H1 (cell line): Measurements from ENCODE around the gene ZBED6. TPM values are rescaled to one million over a fixed set of nuclear protein-coding genes. Genes with fewer than 3 reads are reported as not detected.

Experiments
- polyA plus RNA-seq, 7 experiments: library from polyadenylated mRNA; depleted of rRNA in 3 of 7; stranded (reverse) in 5 of 7; unstranded in 2 of 7; fragments of >200 nt in 5 of 7; fragments of 200-250 nt in 2 of 7; gene quantifications; 1 replicate in 5 of 7; 2 replicates in 1 of 7; 4 replicates in 1 of 7; pipeline versions ENCODE4 v1.2.1 to v1.2.3, GENCODE V29; 2011 to 2013; ENCODE audit warnings: missing spikeins in 2 of 7, mixed read lengths in 2 of 7
- small RNA-seq: library from polyadenylated mRNA; stranded (forward); fragments of <200 nt; extraction: miRNeasy Mini kit (QIAGEN cat#:217004); gene quantifications from one replicate; pipeline ENCODE3, GENCODE V24; 2013; ENCODE audit not compliant: insufficient read depth
- total RNA-seq: library from RNA; stranded (reverse); fragmentation: NEBNext Ultra II Directional; extraction: Animal tissue kit (Norgen Biotek cat#: 25700); gene quantifications from 2 replicates; pipeline ENCODE4 v1.2.1, GENCODE V29; 2021

Gene ZBED6
- total and polyA plus RNA-seq, 2 of the 8 experiments (the other 6 are each of a cell fraction or from before 2014, with no cell fraction given), result 1.4 to 25.9 TPM

Small RNAs within 50 kb of the gene (small RNA-seq; reads per million reads assigned to genes)
- 3.3 reads per million, percentile 42 among the genes with 10 or more reads in this experiment for gene ZC3H11A

Other genes starting within 250 kb of the ZBED6 start
- gene ATP2B4, start 168.8 kb upstream of the ZBED6 start, total RNA-seq, result 11.2 and 12.3 TPM in 2 replicates
- gene ATP2B4, start 168.8 kb upstream of the ZBED6 start, polyA plus RNA-seq (2011; rRNA removed), result 12.2 and 17.5 TPM in 2 replicates
- gene LAX1, start 30.4 kb upstream of the ZBED6 start, total RNA-seq, result 0.11 and 0.23 TPM in 2 replicates
- gene LAX1, start 30.4 kb upstream of the ZBED6 start, polyA plus RNA-seq (2011; rRNA removed), result not detected in 2 replicates
- gene ZC3H11A, start within 50 bp of the ZBED6 start, total RNA-seq, result 102 and 105 TPM in 2 replicates
- 31.3 and 37.2 TPM in 2 replicates for gene ZC3H11A, start within 50 bp of the ZBED6 start, polyA plus RNA-seq (2011; rRNA removed)
- gene SNRPE, start 66.0 kb downstream of the ZBED6 start, total RNA-seq, result 419 and 461 TPM in 2 replicates
- 248 and 416 TPM in 2 replicates for gene SNRPE, start 66.0 kb downstream of the ZBED6 start, polyA plus RNA-seq (2011; rRNA removed)